Panc1 (cell line): ENCODE data around the gene LTBP2. TPM values are rescaled to one million over a fixed set of nuclear protein-coding genes. Genes with fewer than 3 reads are reported as not detected.

Source experiments
- ATAC-seq: fragments of 200-7000 bp; cut with Tn5 transposase; 2 replicates; pipeline ENCODE4 v1.9.1; 2020; ENCODE audit warnings: mild to moderate bottlenecking, moderate library complexity
- BruUV-seq: library from RNA; stranded (reverse); fragments of 400-500 nt; replicated peaks from 2 replicates; lab custom pipeline; 2021; lab: Mats Ljungman, UMichigan
- CTCF ChIA-PET: fragments of 300-600 bp; sonication (Branson Sonifier 250); formaldehyde crosslinking; loops from one replicate; lab custom pipeline; 2022; ENCODE audit warnings: antibody characterized with exemption; lab: Charles Lee
- POLR2A ChIA-PET: fragments of 300-600 bp; sonication (Branson Sonifier 250); formaldehyde crosslinking; loops from one replicate; lab custom pipeline; 2022; ENCODE audit warnings: antibody characterized with exemption; lab: Charles Lee
- DNase-seq: peaks from one replicate; pipeline ENCODE4 v3.0.0-alpha.2; 2010; ENCODE audit warnings: low read depth, low spot score
- H3K27ac ChIP-seq: 2 replicates; pipeline ENCODE4 v1.5.1; 2011; ENCODE audit warnings: mild to moderate bottlenecking, low read length, inconsistent platforms
- H3K27me3 ChIP-seq: fragments of 200-500 bp; sonication (Bioruptor generic); 2 replicates; pipeline ENCODE4 v1.6.0; 2014; ENCODE audit warnings: low read length, inconsistent platforms; ENCODE audit not compliant: control insufficient read depth, insufficient read depth
- H3K36me3 ChIP-seq: fragments of 200-500 bp; sonication (Bioruptor generic); 2 replicates; pipeline ENCODE4 v1.5.1; 2014; ENCODE audit warnings: inconsistent platforms, mild to moderate bottlenecking, low read length, moderate library complexity; ENCODE audit not compliant: control insufficient read depth, insufficient read depth
- H3K4me1 ChIP-seq: 2 replicates; pipeline ENCODE4 v1.5.1; 2011; ENCODE audit warnings: inconsistent platforms, mild to moderate bottlenecking, low read length, moderate library complexity; ENCODE audit not compliant: control insufficient read depth, insufficient read depth
- H3K4me3 ChIP-seq, 2 experiments: 2 replicates each; pipeline ENCODE4 v1.5.1; 2011 to 2012; ENCODE audit warnings: low read depth in 2 of 2, low read length in 2 of 2, mild to moderate bottlenecking in 2 of 2, inconsistent platforms in 1 of 2, moderate library complexity in 1 of 2
- H3K9me3 ChIP-seq: fragments of 200-500 bp; sonication (Bioruptor generic); 2 replicates; pipeline ENCODE4 v1.5.1; 2014; ENCODE audit warnings: low read depth, mild to moderate bottlenecking, inconsistent platforms, low read length, moderate library complexity; ENCODE audit not compliant: control insufficient read depth, insufficient read depth
- POLR2AphosphoS5 ChIP-seq: IDR thresholded peaks from 2 replicates; pipeline ENCODE4 v1.6.1; 2012; ENCODE audit warnings: mild to moderate bottlenecking, low read depth, low read length, moderate library complexity
- SIN3A ChIP-seq: IDR thresholded peaks from 2 replicates; pipeline ENCODE4 v1.6.1; 2012; ENCODE audit warnings: low read depth, mild to moderate bottlenecking, low read length, moderate library complexity, borderline replicate concordance; ENCODE audit not compliant: insufficient read depth
- TCF7L2 ChIP-seq: IDR thresholded peaks from 2 replicates; pipeline ENCODE4 v1.6.1; 2011; ENCODE audit warnings: mild to moderate bottlenecking, low read depth, low read length, inconsistent platforms
- in situ Hi-C: cut with HindIII; loops from 2 replicates; pipeline ENCODE4 v1.10.0; 2016; ENCODE audit warnings: low sequenced_read_pairs, low pct_unique_long_range_greater_than_20kb
- intact Hi-C: fragments of 100-400 bp; cut with micrococcal nuclease; formaldehyde crosslinking; loops from one replicate; pipeline ENCODE4 v1.10.0; 2022; ENCODE audit not compliant: unreplicated experiment
- total RNA-seq: library from RNA; stranded (reverse); gene quantifications from one replicate; pipeline ENCODE4 v1.2.1, GENCODE V29; 2021; ENCODE audit not compliant: unreplicated experiment
- TF ChIP-seq, protein P1 (sequence below), 2 experiments: IDR thresholded peaks; 2 replicates each; pipeline ENCODE4 v1.6.1; 2011 to 2012; ENCODE audit warnings: low read depth in 2 of 2, control low read depth in 1 of 2, low read length in 1 of 2, mild to moderate bottlenecking in 1 of 2, moderate library complexity in 1 of 2; ENCODE audit not compliant: insufficient read depth in 1 of 2
- TF ChIP-seq, protein P2 (sequence below): fragments of 450-650 bp; IDR thresholded peaks from 2 replicates; pipeline ENCODE4 v1.5.1; 2017; ENCODE audit warnings: mild to moderate bottlenecking

LTBP2 gene
- total RNA-seq, 1 experiment from 2014 or later: 69.8 TPM

DNA sequence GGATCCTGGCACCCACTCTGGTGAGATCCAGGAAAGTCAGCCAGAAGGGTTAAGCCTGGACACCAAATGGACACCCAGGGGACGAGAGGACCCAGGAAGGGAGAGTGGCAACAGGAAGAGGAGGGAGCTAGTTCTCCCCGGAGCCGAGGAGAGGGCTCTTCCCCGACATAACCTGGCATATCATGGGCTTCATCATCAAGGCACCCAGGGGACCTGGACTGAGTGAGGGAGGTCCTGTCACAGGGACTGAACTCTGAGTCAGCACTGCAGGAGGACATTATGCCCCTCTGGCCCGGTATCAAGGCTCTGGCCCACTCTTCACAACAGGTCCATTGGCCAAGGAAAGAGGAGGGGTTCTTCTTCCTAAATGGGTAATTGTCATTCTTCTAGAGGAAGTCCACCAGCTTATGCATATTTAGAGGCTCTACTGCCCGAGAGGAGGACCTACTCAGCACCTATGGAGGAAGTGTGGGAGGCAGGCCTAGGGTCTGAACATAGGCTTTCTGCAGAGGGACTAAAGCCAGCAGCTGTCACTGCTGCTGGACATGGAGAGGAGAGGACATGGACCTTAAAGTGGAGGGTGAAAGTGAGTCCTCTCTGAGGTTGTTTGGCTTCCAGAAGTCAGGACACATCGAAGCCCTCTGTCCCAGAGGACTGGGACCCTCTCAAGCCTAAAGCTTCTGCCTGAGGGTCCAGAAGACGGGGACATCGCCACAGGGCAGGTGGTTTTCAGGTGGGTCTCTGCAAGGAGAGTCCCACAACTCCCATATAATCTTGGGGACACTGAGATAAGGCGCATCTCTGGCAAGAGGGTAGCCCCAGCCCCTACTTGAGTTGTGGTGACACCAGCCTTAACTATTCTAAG, 99.8 kb downstream of the LTBP2 start:
- no peaks in the 10 kb centered on the region for H3K9me3 ChIP-seq
- ChIA-PET CTCF (no interaction called here), POLR2A (no interaction called here)
- H3K27me3 ChIP-seq: no peaks in the 10 kb centered on the region
- intact Hi-C loops: no loop called here
- no peaks in the 10 kb centered on the region for H3K36me3 ChIP-seq
- no peak overlapping the region for H3K4me3 ChIP-seq
- no peaks in the 10 kb centered on the region for H3K4me1 ChIP-seq
- BruUV-seq: no TSS peak
- ATAC-seq: no peak
- DNase-seq: no peak
- H3K27ac ChIP-seq: no peak overlapping the region
- in situ Hi-C loops: no loop called here
- TF ChIP-seq SIN3A (no peak), TCF7L2 (no peak)

DNA sequence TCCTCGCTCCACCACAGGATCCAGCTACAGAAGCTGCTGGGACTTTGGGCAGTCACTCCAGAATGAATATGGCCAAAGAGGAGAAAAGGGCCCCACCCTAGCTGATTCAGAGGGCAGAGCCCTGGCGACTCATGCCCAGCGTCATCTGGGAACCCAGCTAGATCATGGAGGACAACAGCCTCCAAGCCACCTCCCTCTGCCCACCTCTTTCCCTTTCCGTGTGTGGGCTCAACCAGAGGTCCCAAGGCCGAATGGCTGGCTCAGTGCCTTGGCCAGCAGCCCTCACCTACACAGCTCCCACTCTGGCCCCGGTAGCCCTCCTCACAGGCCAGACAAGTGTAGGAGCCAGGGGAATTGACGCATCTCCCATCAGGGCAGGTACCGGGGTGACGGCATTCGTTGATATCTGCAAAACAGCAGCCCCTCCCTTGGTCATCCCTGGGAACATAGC, 101.1 kb downstream of the LTBP2 start:
- H3K9me3 ChIP-seq: no peaks in the 10 kb centered on the region
- in situ Hi-C loops: no loop called here
- ChIA-PET POLR2A (interaction anchor here (0.8 kb wide), 1 partner anchor 135 kb away, joined by 3 read pairs; no protein-coding TSS in a partner anchor), CTCF (no interaction called here)
- no peaks in the 10 kb centered on the region for H3K4me1 ChIP-seq
- BruUV-seq: no TSS peak
- intact Hi-C loops: no loop called here
- no peak overlapping the region for H3K27ac ChIP-seq
- no peak for DNase-seq
- TF ChIP-seq, protein P1, sequence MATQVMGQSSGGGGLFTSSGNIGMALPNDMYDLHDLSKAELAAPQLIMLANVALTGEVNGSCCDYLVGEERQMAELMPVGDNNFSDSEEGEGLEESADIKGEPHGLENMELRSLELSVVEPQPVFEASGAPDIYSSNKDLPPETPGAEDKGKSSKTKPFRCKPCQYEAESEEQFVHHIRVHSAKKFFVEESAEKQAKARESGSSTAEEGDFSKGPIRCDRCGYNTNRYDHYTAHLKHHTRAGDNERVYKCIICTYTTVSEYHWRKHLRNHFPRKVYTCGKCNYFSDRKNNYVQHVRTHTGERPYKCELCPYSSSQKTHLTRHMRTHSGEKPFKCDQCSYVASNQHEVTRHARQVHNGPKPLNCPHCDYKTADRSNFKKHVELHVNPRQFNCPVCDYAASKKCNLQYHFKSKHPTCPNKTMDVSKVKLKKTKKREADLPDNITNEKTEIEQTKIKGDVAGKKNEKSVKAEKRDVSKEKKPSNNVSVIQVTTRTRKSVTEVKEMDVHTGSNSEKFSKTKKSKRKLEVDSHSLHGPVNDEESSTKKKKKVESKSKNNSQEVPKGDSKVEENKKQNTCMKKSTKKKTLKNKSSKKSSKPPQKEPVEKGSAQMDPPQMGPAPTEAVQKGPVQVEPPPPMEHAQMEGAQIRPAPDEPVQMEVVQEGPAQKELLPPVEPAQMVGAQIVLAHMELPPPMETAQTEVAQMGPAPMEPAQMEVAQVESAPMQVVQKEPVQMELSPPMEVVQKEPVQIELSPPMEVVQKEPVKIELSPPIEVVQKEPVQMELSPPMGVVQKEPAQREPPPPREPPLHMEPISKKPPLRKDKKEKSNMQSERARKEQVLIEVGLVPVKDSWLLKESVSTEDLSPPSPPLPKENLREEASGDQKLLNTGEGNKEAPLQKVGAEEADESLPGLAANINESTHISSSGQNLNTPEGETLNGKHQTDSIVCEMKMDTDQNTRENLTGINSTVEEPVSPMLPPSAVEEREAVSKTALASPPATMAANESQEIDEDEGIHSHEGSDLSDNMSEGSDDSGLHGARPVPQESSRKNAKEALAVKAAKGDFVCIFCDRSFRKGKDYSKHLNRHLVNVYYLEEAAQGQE (IDR thresholded peaks at IDR 0.05; ENCODE audit: insufficient read depth in 1 of 2, low read depth in 2 of 2, low read length in 1 of 2): no peak
- TF ChIP-seq SIN3A (no peak), POLR2AphosphoS5 (no peak), TCF7L2 (no peak)
- TF ChIP-seq, protein P2, sequence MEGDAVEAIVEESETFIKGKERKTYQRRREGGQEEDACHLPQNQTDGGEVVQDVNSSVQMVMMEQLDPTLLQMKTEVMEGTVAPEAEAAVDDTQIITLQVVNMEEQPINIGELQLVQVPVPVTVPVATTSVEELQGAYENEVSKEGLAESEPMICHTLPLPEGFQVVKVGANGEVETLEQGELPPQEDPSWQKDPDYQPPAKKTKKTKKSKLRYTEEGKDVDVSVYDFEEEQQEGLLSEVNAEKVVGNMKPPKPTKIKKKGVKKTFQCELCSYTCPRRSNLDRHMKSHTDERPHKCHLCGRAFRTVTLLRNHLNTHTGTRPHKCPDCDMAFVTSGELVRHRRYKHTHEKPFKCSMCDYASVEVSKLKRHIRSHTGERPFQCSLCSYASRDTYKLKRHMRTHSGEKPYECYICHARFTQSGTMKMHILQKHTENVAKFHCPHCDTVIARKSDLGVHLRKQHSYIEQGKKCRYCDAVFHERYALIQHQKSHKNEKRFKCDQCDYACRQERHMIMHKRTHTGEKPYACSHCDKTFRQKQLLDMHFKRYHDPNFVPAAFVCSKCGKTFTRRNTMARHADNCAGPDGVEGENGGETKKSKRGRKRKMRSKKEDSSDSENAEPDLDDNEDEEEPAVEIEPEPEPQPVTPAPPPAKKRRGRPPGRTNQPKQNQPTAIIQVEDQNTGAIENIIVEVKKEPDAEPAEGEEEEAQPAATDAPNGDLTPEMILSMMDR: no peak
- H3K27me3 ChIP-seq: no peaks in the 10 kb centered on the region
- H3K4me3 ChIP-seq: no peak overlapping the region
- no peaks in the 10 kb centered on the region for H3K36me3 ChIP-seq
- ATAC-seq: peak; percentile 40; the same call in 1 of the 2 replicates
